Trophoblast cell (in vitro differentiated cells and primary cell): ENCODE measurements around the gene ACVR2A.

Experiments used
- DNase-seq, 2 donors: peaks; one replicate each; pipeline ENCODE4 v3.0.0-alpha.2; 2016
- H2AFZ ChIP-seq: 2 replicates; pipeline ENCODE4 v1.6.1; 2013; ENCODE audit warnings: low read length, moderate library complexity, mild to moderate bottlenecking; ENCODE audit not compliant: insufficient read depth, poor library complexity
- H2AK5ac ChIP-seq: 2 replicates; pipeline ENCODE4 v1.6.1; 2013; ENCODE audit warnings: mild to moderate bottlenecking, low read length
- H2BK120ac ChIP-seq: 2 replicates; pipeline ENCODE4 v1.6.1; 2013; ENCODE audit warnings: low read length, mild to moderate bottlenecking, moderate library complexity; ENCODE audit not compliant: insufficient read depth, poor library complexity
- H2BK12ac ChIP-seq: 2 replicates; pipeline ENCODE4 v1.6.1; 2013; ENCODE audit warnings: mild to moderate bottlenecking, low read length, moderate library complexity
- H2BK5ac ChIP-seq: 2 replicates; pipeline ENCODE4 v1.6.1; 2013; ENCODE audit warnings: low read length, low read depth, moderate library complexity, mild to moderate bottlenecking; ENCODE audit not compliant: poor library complexity
- H3K14ac ChIP-seq: 2 replicates; pipeline ENCODE4 v1.6.1; 2013; ENCODE audit warnings: mild to moderate bottlenecking, low read length
- H3K18ac ChIP-seq: 2 replicates; pipeline ENCODE4 v1.6.1; 2013; ENCODE audit warnings: mild to moderate bottlenecking, low read length
- H3K23ac ChIP-seq: 2 replicates; pipeline ENCODE4 v1.6.1; 2013; ENCODE audit warnings: low read length
- H3K27ac ChIP-seq: 2 replicates; pipeline ENCODE4 v1.5.1; 2013; ENCODE audit warnings: low read depth, mild to moderate bottlenecking, inconsistent platforms, low read length, moderate library complexity
- H3K27me3 ChIP-seq: 2 replicates; pipeline ENCODE4 v1.6.1; 2013; ENCODE audit warnings: inconsistent platforms, mild to moderate bottlenecking, low read length, moderate library complexity; ENCODE audit not compliant: insufficient read depth
- H3K36me3 ChIP-seq, 2 experiments: 1 replicate in 1 of 2; 2 replicates in 1 of 2; pipeline ENCODE4 v1.6.1; 2013; ENCODE audit warnings: low read length in 2 of 2, mild to moderate bottlenecking in 2 of 2, moderate library complexity in 1 of 2; ENCODE audit not compliant: insufficient read depth in 2 of 2, control insufficient read depth in 1 of 2
- H3K4ac ChIP-seq: 2 replicates; pipeline ENCODE4 v1.6.1; 2013; ENCODE audit warnings: low read depth, mild to moderate bottlenecking, low read length, moderate library complexity
- H3K4me1 ChIP-seq, 2 experiments: 1 replicate in 1 of 2; 2 replicates in 1 of 2; pipeline ENCODE4 v1.6.1; 2013; ENCODE audit warnings: low read length in 2 of 2, mild to moderate bottlenecking in 2 of 2, moderate library complexity in 1 of 2; ENCODE audit not compliant: insufficient read depth in 2 of 2, control insufficient read depth in 1 of 2
- H3K4me2 ChIP-seq: 2 replicates; pipeline ENCODE4 v1.6.1; 2013; ENCODE audit warnings: inconsistent platforms, mild to moderate bottlenecking, low read length, moderate library complexity
- H3K4me3 ChIP-seq: 2 replicates; pipeline ENCODE4 v1.5.1; 2013; ENCODE audit warnings: mild to moderate bottlenecking, low read depth, low read length, inconsistent platforms
- H3K79me1 ChIP-seq: one replicate; pipeline ENCODE4 v1.6.1; 2013; ENCODE audit warnings: low read length
- H3K79me2 ChIP-seq: 2 replicates; pipeline ENCODE4 v1.6.1; 2013; ENCODE audit warnings: low read length, mild to moderate bottlenecking; ENCODE audit not compliant: control insufficient read depth, insufficient read depth, poor library complexity
- H3K9ac ChIP-seq: 2 replicates; pipeline ENCODE4 v1.6.1; 2013; ENCODE audit warnings: mild to moderate bottlenecking, low read length
- H3K9me3 ChIP-seq: 2 replicates; pipeline ENCODE4 v1.6.1; 2013; ENCODE audit warnings: low read depth, mild to moderate bottlenecking, control low read depth, inconsistent platforms, low read length; ENCODE audit not compliant: insufficient read depth
- H4K12ac ChIP-seq: 2 replicates; pipeline ENCODE4 v1.6.1; 2013; ENCODE audit warnings: low read depth, mild to moderate bottlenecking, low read length, moderate library complexity
- H4K8ac ChIP-seq: 2 replicates; pipeline ENCODE4 v1.6.1; 2013; ENCODE audit warnings: low read depth, mild to moderate bottlenecking, low read length, moderate library complexity
- H4K91ac ChIP-seq: one replicate; pipeline ENCODE4 v1.6.1; 2013; ENCODE audit warnings: low read depth, mild to moderate bottlenecking, low read length, moderate library complexity
- WGBS: extraction: QIAGEN DNeasy Blood & Tissue Kit; methylation state at CpG from one replicate; pipeline ENCODE4 v1.1.7; 2013; ENCODE audit warnings: missing lambda C conversion rate; ENCODE audit not compliant: insufficient read length, insufficient coverage; ENCODE audit errors: extremely low coverage; 5-methylcytosine and 5-hydroxymethylcytosine counted together

Gene ACVR2A

DNA sequence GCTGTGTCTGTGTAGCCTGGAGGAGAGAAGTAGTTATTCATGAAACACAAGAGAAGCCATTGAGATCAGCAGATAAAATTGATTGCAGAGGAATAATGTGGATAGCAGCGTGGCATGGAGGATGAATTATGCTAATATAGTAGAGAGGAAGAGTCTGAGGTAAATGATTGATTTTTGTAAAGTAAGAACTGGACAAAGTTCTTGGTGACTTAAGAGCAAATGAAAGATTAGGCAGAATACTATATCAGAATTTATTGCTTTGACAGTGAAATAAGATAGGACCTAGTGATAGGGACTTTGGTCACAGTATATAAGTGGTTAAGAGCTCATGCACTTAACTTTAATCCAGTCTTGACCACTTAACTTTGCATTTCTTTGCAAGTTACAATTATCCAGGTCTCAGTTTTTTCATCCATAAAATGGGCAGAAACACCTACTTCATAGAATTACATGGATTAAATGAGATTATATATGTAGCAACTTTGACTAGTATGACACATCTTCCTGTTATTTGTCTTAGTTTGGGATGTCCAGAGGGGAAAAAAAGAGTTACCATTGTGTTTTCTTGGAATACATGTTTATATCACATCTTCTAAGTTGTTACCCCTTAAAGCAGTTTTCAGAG is 29.1 kb downstream of the ACVR2A start:
- H2BK12ac ChIP-seq: no peak overlapping the region
- no CpG with 5 or more reads among the region's 1 CpG for WGBS

DNA sequence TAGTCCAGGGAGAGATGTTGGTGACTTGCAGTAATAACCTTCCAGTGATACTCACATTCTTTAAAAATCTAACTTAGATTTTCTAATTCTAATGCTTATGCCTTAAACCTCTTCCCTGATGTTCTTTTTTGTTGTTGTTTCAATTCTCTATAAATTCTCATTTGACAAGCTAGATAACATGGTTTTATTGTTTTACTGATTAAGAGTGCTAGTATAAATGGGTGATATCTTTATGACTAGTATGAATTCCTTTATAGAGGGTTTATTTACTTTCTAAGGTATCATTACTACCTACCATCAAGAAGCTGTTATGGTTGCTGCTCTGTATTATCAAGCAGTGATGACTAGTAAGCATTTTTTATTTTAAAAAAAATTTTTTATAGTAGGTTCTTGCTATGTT is 35.0 kb downstream of the ACVR2A start:
- H4K12ac ChIP-seq: no peak overlapping the region
- no peak overlapping the region for H3K4me3 ChIP-seq
- no peak overlapping the region for H3K4ac ChIP-seq
- no peak overlapping the region for H2BK12ac ChIP-seq
- no peak overlapping the region for H3K4me2 ChIP-seq
- DNase-seq: no peak
- H2BK120ac ChIP-seq: no peak overlapping the region
- no peaks in the 10 kb centered on the region for H3K36me3 ChIP-seq
- no peak overlapping the region for H2AK5ac ChIP-seq
- no peak overlapping the region for H4K8ac ChIP-seq
- H3K27ac ChIP-seq: no peak overlapping the region
- H3K18ac ChIP-seq: no peak overlapping the region
- no peak overlapping the region for H2BK5ac ChIP-seq
- H3K9ac ChIP-seq: no peak overlapping the region
- no peak overlapping the region for H4K91ac ChIP-seq
- no peak overlapping the region for H3K23ac ChIP-seq
- no peaks in the 10 kb centered on the region for H3K79me2 ChIP-seq
- H3K9me3 ChIP-seq: no peaks in the 10 kb centered on the region
- H3K27me3 ChIP-seq: no peaks in the 10 kb centered on the region
- H2AFZ ChIP-seq: no peak overlapping the region
- H3K4me1 ChIP-seq: no peaks in the 10 kb centered on the region
- H3K14ac ChIP-seq: no peak overlapping the region
- H3K79me1 ChIP-seq: no peaks in the 10 kb centered on the region

More for the DNA sequence above, 29.1 kb downstream of the ACVR2A start:
- Histone ChIP-seq H3K14ac (no peak overlapping the region), H2BK120ac (no peak overlapping the region), H3K18ac (no peak overlapping the region), H3K4me1 (no peaks in the 10 kb centered on the region), H3K4ac (no peak overlapping the region), H3K79me1 (no peaks in the 10 kb centered on the region), H3K23ac (no peak overlapping the region), H4K8ac (no peak overlapping the region), H3K9ac (no peak overlapping the region), H3K4me3 (no peak overlapping the region), H3K9me3 (no peaks in the 10 kb centered on the region), H2AK5ac (no peak overlapping the region), H3K36me3 (no peaks in the 10 kb centered on the region), H2AFZ (no peak overlapping the region), H3K4me2 (no peak overlapping the region), H2BK5ac (no peak overlapping the region), H3K27ac (no peak overlapping the region), H4K12ac (no peak overlapping the region), H3K27me3 (no peaks in the 10 kb centered on the region), H4K91ac (no peak overlapping the region), H3K79me2 (no peaks in the 10 kb centered on the region)
- DNase-seq: no peak

DNA sequence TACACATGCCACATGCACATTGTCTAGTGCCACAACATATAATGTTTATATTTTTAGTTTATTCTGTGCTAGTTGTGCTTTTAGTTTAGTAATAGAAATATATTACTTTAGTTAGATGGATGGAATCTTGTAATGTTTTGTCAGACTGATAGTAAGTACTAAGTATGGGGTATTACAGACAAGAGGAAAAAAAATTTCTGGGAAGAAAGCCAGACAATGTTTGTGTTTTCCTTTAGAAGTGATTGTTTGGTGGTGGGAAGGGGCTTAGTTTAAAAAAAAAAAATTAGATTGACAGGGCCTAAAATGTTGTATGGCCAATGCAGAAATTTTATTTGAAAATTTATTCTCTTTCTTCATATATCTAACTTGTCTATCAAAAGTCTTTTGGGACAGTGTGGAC is 37.8 kb downstream of the ACVR2A start:
- no peak overlapping the region for H4K8ac ChIP-seq
- H4K12ac ChIP-seq: no peak overlapping the region
- H3K4me3 ChIP-seq: no peak overlapping the region
- H2BK5ac ChIP-seq: no peak overlapping the region
- H3K27me3 ChIP-seq: no peaks in the 10 kb centered on the region
- no peak overlapping the region for H2AK5ac ChIP-seq
- no peak overlapping the region for H3K4me2 ChIP-seq
- H3K4me1 ChIP-seq: no peaks in the 10 kb centered on the region
- H3K23ac ChIP-seq: no peak overlapping the region
- H2BK120ac ChIP-seq: no peak overlapping the region
- H4K91ac ChIP-seq: no peak overlapping the region
- DNase-seq: no peak
- H2BK12ac ChIP-seq: no peak overlapping the region
- H3K36me3 ChIP-seq: no peaks in the 10 kb centered on the region
- H3K79me1 ChIP-seq: no peaks in the 10 kb centered on the region
- H3K18ac ChIP-seq: no peak overlapping the region
- no peak overlapping the region for H3K4ac ChIP-seq
- no peak overlapping the region for H3K9ac ChIP-seq
- no peak overlapping the region for H2AFZ ChIP-seq
- no peaks in the 10 kb centered on the region for H3K9me3 ChIP-seq
- H3K27ac ChIP-seq: no peak overlapping the region
- H3K79me2 ChIP-seq: no peaks in the 10 kb centered on the region
- H3K14ac ChIP-seq: no peak overlapping the region

DNA sequence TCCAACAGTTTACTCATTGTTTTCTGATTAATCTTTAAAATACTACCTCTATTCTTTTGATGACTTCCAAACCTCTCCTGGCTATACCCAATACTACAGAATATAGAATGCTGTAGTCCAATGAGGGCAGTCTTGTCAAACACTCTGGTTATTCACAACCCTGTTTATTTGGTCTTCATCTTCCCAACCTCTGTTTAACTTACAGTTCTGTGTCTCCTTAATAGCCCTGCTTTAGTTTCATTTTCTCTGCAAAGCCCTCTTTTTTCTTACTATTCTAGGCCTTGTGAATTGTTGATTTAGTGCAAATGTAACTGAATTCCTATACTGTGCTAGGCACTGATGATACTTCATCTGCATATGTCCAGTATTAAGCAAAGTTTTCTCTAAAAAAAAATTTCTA is 40.0 kb downstream of the ACVR2A start:
- H3K18ac ChIP-seq: no peak overlapping the region
- H3K4ac ChIP-seq: no peak overlapping the region

More for the DNA sequence above, 40.0 kb downstream of the ACVR2A start:
- Histone ChIP-seq H3K9ac (no peak overlapping the region), H3K14ac (no peak overlapping the region), H3K36me3 (no peaks in the 10 kb centered on the region), H3K23ac (no peak overlapping the region), H2BK5ac (no peak overlapping the region), H3K27ac (no peak overlapping the region), H4K91ac (no peak overlapping the region), H2AFZ (no peak overlapping the region), H3K4me2 (no peak overlapping the region), H2BK120ac (no peak overlapping the region), H3K27me3 (no peaks in the 10 kb centered on the region), H3K79me1 (no peaks in the 10 kb centered on the region), H3K9me3 (no peaks in the 10 kb centered on the region), H2AK5ac (no peak overlapping the region), H3K4me1 (no peaks in the 10 kb centered on the region), H4K12ac (no peak overlapping the region), H4K8ac (no peak overlapping the region), H3K4me3 (no peak overlapping the region), H2BK12ac (no peak overlapping the region), H3K79me2 (no peaks in the 10 kb centered on the region)
- DNase-seq: no peak
